ENCODE data around the gene LMAN1L. TPM values are rescaled to one million over a fixed set of nuclear protein-coding genes. Genes with fewer than 3 reads are reported as not detected.
A peak's percentile ranks its signal among the peaks of the same experiment; 100 is the strongest.

The LMAN1L gene
- total RNA-seq, 1 donor from 2014 or later: not detected

DNA sequence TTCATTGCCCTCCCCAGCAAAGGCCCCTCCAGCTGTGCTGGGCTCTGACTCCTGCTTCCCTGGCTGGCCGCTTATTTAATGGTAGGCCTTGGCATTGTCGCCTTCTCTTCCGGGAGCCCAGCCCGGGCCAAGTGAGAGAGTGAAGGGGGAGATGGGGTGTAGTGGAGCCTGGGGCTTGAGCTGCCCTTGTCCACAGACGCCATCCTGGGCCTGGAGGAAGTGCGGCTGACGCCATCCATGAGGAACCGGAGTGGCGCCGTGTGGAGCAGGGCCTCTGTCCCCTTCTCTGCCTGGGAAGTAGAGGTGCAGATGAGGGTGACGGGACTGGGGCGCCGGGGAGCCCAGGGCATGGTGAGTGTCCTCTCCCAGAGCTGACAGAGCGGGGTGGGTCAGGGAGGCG lies 3.3 kb downstream of the LMAN1L start:
- peaks cover 8% of the 10 kb centered on the region for H3K4me1 Mint-ChIP-seq (ENCODE audit: low read depth)
- no peak for DNase-seq (ENCODE audit: low spot score)
- H3K27me3 Mint-ChIP-seq (ENCODE audit: low read depth): no peaks in the 10 kb centered on the region
- no peaks in the 10 kb centered on the region for H3K9me3 Mint-ChIP-seq (ENCODE audit: low read depth)
- TF ChIP-seq, protein P1, sequence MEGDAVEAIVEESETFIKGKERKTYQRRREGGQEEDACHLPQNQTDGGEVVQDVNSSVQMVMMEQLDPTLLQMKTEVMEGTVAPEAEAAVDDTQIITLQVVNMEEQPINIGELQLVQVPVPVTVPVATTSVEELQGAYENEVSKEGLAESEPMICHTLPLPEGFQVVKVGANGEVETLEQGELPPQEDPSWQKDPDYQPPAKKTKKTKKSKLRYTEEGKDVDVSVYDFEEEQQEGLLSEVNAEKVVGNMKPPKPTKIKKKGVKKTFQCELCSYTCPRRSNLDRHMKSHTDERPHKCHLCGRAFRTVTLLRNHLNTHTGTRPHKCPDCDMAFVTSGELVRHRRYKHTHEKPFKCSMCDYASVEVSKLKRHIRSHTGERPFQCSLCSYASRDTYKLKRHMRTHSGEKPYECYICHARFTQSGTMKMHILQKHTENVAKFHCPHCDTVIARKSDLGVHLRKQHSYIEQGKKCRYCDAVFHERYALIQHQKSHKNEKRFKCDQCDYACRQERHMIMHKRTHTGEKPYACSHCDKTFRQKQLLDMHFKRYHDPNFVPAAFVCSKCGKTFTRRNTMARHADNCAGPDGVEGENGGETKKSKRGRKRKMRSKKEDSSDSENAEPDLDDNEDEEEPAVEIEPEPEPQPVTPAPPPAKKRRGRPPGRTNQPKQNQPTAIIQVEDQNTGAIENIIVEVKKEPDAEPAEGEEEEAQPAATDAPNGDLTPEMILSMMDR (IDR thresholded peaks at IDR 0.05): no peak
- no peak overlapping the region for H3K27ac Mint-ChIP-seq (ENCODE audit: unreplicated experiment)
- no peak overlapping the region for H3K4me3 Mint-ChIP-seq (ENCODE audit: unreplicated experiment)
- no peaks in the 10 kb centered on the region for H3K36me3 Mint-ChIP-seq (ENCODE audit: low read depth)

DNA sequence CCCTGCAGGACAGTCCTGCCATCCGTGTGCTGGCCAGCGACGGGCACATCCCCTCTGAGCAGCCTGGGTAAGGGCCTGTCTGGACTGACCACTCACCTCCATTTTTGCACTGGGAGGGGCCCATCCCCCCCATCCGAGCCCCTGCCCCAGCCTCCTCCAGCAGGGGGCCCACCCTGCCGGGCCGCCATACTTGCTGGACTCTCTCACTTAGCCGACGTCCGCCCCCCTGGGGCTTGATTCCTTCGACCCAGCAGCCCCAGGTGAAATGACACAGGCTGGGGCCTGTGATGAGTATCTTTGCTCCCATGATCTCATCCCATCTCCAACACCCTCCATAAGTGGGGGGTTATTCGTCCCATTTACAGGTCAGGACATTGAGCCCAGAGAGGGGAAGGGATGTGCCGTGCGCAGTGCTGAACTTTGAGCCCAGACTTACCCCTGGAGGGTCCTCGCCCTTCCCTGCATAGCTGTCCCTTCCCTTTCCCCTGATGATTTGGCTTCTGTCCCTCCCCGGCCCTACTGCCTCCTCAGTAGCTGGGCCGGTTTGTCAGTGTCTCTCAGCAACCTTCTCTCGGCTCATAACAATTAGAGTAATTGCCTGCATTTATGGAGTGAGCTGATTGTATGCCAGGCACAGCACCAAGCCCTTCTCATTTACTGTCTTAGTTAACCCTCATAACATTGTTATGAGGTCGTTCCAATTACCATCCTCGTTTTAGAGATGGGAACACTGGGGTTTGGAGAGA lies 4.2 kb downstream of the LMAN1L start:
- DNase-seq (ENCODE audit: low spot score): no peak
- TF ChIP-seq, protein P1 (IDR thresholded peaks at IDR 0.05): no peak
- Mint-ChIP-seq H3K4me3 (ENCODE audit: unreplicated experiment) (no peak overlapping the region), H3K27ac (ENCODE audit: unreplicated experiment) (no peak overlapping the region), H3K27me3 (ENCODE audit: low read depth) (no peaks in the 10 kb centered on the region), H3K4me1 (ENCODE audit: low read depth) (peaks cover 8% of the 10 kb centered on the region), H3K36me3 (ENCODE audit: low read depth) (no peaks in the 10 kb centered on the region), H3K9me3 (ENCODE audit: low read depth) (no peaks in the 10 kb centered on the region)

DNA sequence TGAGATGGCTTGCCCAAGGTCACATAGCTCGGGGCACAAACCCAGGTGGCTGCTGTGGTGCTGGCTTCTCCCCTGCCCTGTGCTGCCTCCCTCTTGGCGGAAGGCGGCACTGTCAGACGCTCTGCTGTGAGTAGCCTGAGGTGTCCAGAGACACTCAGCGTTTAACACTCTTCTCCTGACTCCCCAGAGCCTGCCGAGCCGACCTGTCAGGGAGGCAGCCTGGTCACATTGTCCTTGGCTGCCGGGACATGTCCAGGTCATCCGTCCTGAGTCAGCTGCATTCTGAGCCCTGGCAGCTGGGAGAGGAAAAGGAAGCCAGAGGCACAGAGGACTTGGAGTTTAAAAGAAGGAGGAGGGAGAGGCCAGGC lies 4.7 kb downstream of the LMAN1L start:
- TF ChIP-seq, protein P1 (IDR thresholded peaks at IDR 0.05): peak; percentile 53
- Mint-ChIP-seq H3K9me3 (ENCODE audit: low read depth) (no peaks in the 10 kb centered on the region), H3K27me3 (ENCODE audit: low read depth) (no peaks in the 10 kb centered on the region), H3K4me3 (ENCODE audit: unreplicated experiment) (no peak overlapping the region), H3K4me1 (ENCODE audit: low read depth) (peaks cover 8% of the 10 kb centered on the region), H3K36me3 (ENCODE audit: low read depth) (no peaks in the 10 kb centered on the region), H3K27ac (ENCODE audit: unreplicated experiment) (no peak overlapping the region)
- no peak for DNase-seq (ENCODE audit: low spot score)

DNA sequence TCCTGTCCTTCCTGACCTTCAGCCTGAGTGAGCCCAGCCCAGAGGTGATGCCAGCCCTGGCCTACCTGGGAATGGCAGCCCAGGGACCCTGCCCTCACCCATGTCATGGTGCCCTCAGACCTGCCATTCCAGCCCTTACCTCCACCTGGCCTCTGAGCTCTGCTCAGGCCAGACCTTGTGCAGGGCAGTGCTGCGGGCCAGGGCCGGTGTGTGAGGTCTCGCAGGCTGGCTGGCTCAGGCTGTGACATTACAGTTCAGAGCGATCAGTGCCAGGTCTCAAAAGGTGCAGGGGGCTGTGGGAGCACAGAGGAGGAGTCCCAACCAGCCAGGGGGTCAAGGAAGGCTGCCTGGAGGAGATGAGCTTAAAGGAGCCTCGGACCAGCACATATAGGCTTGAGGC lies 7.4 kb downstream of the LMAN1L start:
- Mint-ChIP-seq H3K27ac (ENCODE audit: unreplicated experiment) (no peak overlapping the region), H3K36me3 (ENCODE audit: low read depth) (no peaks in the 10 kb centered on the region), H3K4me1 (ENCODE audit: low read depth) (peaks cover 8% of the 10 kb centered on the region), H3K9me3 (ENCODE audit: low read depth) (no peaks in the 10 kb centered on the region), H3K4me3 (ENCODE audit: unreplicated experiment) (no peak overlapping the region), H3K27me3 (ENCODE audit: low read depth) (peaks cover 7% of the 10 kb centered on the region)
- no peak for DNase-seq (ENCODE audit: low spot score)
- TF ChIP-seq, protein P1 (IDR thresholded peaks at IDR 0.05): no peak

DNA sequence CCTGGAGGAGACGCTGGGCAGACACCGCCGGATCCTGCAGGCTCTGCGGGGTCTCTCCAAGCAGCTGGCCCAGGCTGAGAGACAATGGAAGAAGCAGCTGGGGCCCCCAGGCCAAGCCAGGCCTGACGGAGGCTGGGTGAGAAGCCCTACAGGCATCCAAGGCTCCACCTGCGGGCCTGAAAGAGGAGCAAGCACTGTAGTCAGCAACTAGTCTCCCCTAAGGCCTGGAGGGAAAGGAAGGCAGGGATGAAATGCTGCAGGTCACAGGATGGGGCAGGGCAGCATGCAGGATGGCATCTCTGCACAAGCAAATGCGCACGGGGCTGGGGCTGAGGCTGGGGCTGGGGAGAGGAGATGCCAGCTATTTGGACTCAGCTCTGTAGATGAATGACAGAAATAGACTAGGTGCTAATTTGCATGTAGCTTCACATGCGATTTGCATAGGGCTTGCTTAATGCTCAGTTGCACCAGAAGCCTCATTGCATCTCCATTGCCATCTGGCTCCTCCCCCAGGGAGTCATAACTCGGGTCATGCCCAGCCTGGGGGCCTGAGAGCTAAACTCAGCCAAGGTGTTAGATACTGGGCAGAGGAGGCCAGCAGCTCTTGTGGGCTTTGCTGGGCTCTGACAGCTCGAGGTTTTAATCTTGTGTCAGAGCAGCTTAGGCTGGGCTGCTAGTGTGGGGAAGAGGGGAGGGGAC lies 8.6 kb downstream of the LMAN1L start:
- DNase-seq (ENCODE audit: low spot score): no peak
- Mint-ChIP-seq H3K27me3 (ENCODE audit: low read depth) (peaks cover 9% of the 10 kb centered on the region), H3K4me3 (ENCODE audit: unreplicated experiment) (no peak overlapping the region), H3K27ac (ENCODE audit: unreplicated experiment) (no peak overlapping the region), H3K36me3 (ENCODE audit: low read depth) (no peaks in the 10 kb centered on the region), H3K9me3 (ENCODE audit: low read depth) (no peaks in the 10 kb centered on the region), H3K4me1 (ENCODE audit: low read depth) (peaks cover 4% of the 10 kb centered on the region)
- TF ChIP-seq, protein P1 (IDR thresholded peaks at IDR 0.05): no peak
